ENCODE measurements around the gene ZNF264. TPM values are rescaled to one million over a fixed set of nuclear protein-coding genes. Genes with fewer than 3 reads are reported as not detected.

The ZNF264 gene
- total and polyA plus RNA-seq, 2 donors (not counting 1 experiment from before 2014, with no cell fraction given): 12.1 to 72.4 TPM

GRCh38 chr19:57262044-57262443 lies 70.7 kb downstream of the ZNF264 start:
- Histone ChIP-seq H4K20me1 (ENCODE audit: control insufficient read depth, insufficient read depth, low read length, poor library complexity, severe bottlenecking) (no peaks in the 10 kb centered on the region), H3K4me1 (ENCODE audit: control insufficient read depth in 2 of 2, insufficient read depth in 2 of 2, low read length in 2 of 2) (no peaks in the 10 kb centered on the region), H3K36me3 (replicated peaks in 1 of 2; ENCODE audit: control extremely low read depth in 1 of 2, control insufficient read depth in 1 of 2, extremely low read depth in 1 of 2, insufficient read depth in 2 of 2, low read length in 1 of 2) (peaks cover 0 to 5% of the 10 kb centered on the region in 2 experiments), H3K27ac (ENCODE audit: low read length in 2 of 2) (no peak overlapping the region), H3K4me3 (ENCODE audit: control extremely low read depth in 1 of 5, extremely low read depth in 1 of 5, insufficient read depth in 1 of 5, low read depth in 2 of 5, low read length in 4 of 5) (no peak overlapping the region), H3K4me2 (replicated peaks; ENCODE audit: low read depth, low read length, poor library complexity, severe bottlenecking) (no peak overlapping the region), H3K9ac (ENCODE audit: low read length) (no peak overlapping the region), H3K79me2 (ENCODE audit: control insufficient read depth, insufficient read depth, low read length) (peaks cover 4% of the 10 kb centered on the region), H3K27me3 (replicated peaks in 1 of 4; ENCODE audit: control extremely low read depth in 1 of 4, control insufficient read depth in 3 of 4, insufficient read depth in 4 of 4, low read length in 3 of 4) (no peaks in the 10 kb centered on the region), H2AFZ (ENCODE audit: insufficient read depth, low read depth, low read length, poor library complexity, severe bottlenecking) (no peak overlapping the region), H3K9me3 (ENCODE audit: control extremely low read depth in 1 of 3, control insufficient read depth in 2 of 3, insufficient read depth in 1 of 3, low read length in 2 of 3) (no peaks in the 10 kb centered on the region)
- H3K27me3 Mint-ChIP-seq: no peaks in the 10 kb centered on the region
- H3K4me3 Mint-ChIP-seq: no peak overlapping the region
- no peak overlapping the region for H3K27ac Mint-ChIP-seq
- ATAC-seq (ENCODE audit: low read depth) (no peak), DNase-seq (no peak)
- H3K4me1 Mint-ChIP-seq: peaks cover 4% of the 10 kb centered on the region
- CTCF ChIA-PET: no interaction called here
- intact Hi-C loops (cut with micrococcal nuclease): no loop called here
- peaks cover 2% of the 10 kb centered on the region for H3K9me3 Mint-ChIP-seq (ENCODE audit: insufficient read depth)
- TF ChIP-seq CTCF (IDR thresholded peaks at IDR 0.05) (no peak), EZH2 (IDR thresholded peaks at IDR 0.05; ENCODE audit: borderline replicate concordance, insufficient read depth, low read depth, low read length, poor library complexity, severe bottlenecking) (no peak)
- 100% methylated on average over 2 of the region's 3 CpGs for WGBS (ENCODE audit: insufficient coverage)
- POLR2A ChIA-PET: no interaction called here

- no peaks in the 10 kb centered on the region for H3K9me3 ChIP-seq (ENCODE audit: control extremely low read depth in 1 of 3, control insufficient read depth in 2 of 3, insufficient read depth in 1 of 3, low read length in 2 of 3)
- peaks cover 2% of the 10 kb centered on the region for H3K9me3 Mint-ChIP-seq (ENCODE audit: insufficient read depth)
- no peak overlapping the region for H3K27ac ChIP-seq (ENCODE audit: low read length in 2 of 2)
- TF ChIP-seq CTCF (IDR thresholded peaks at IDR 0.05) (no peak), EZH2 (IDR thresholded peaks at IDR 0.05; ENCODE audit: borderline replicate concordance, insufficient read depth, low read depth, low read length, poor library complexity, severe bottlenecking) (no peak)
- 100% methylated on average over 1 of the region's 1 CpG for WGBS (ENCODE audit: insufficient coverage)
- POLR2A ChIA-PET: no interaction called here
- no peak overlapping the region for H3K4me3 ChIP-seq (ENCODE audit: control extremely low read depth in 1 of 5, extremely low read depth in 1 of 5, insufficient read depth in 1 of 5, low read depth in 2 of 5, low read length in 4 of 5)
- DNase-seq (no peak), ATAC-seq (ENCODE audit: low read depth) (no peak)
- no peaks in the 10 kb centered on the region for H4K20me1 ChIP-seq (ENCODE audit: control insufficient read depth, insufficient read depth, low read length, poor library complexity, severe bottlenecking)
- CTCF ChIA-PET: no interaction called here
- H3K4me1 Mint-ChIP-seq: peaks cover 7% of the 10 kb centered on the region
- H3K27ac Mint-ChIP-seq: no peak overlapping the region
- no peak overlapping the region for H3K4me2 ChIP-seq (replicated peaks; ENCODE audit: low read depth, low read length, poor library complexity, severe bottlenecking)
- H3K79me2 ChIP-seq (ENCODE audit: control insufficient read depth, insufficient read depth, low read length): peaks cover 4% of the 10 kb centered on the region
- H3K27me3 ChIP-seq (replicated peaks in 1 of 4; ENCODE audit: control extremely low read depth in 1 of 4, control insufficient read depth in 3 of 4, insufficient read depth in 4 of 4, low read length in 3 of 4): no peaks in the 10 kb centered on the region
- no peaks in the 10 kb centered on the region for H3K4me1 ChIP-seq (ENCODE audit: control insufficient read depth in 2 of 2, insufficient read depth in 2 of 2, low read length in 2 of 2)
- no peak overlapping the region for H3K4me3 Mint-ChIP-seq
- H3K9ac ChIP-seq (ENCODE audit: low read length): no peak overlapping the region
- H2AFZ ChIP-seq (ENCODE audit: insufficient read depth, low read depth, low read length, poor library complexity, severe bottlenecking): no peak overlapping the region
- peaks cover 0 to 5% of the 10 kb centered on the region in 2 experiments for H3K36me3 ChIP-seq (replicated peaks in 1 of 2; ENCODE audit: control extremely low read depth in 1 of 2, control insufficient read depth in 1 of 2, extremely low read depth in 1 of 2, insufficient read depth in 2 of 2, low read length in 1 of 2)
- intact Hi-C loops (cut with micrococcal nuclease): no loop called here
- no peaks in the 10 kb centered on the region for H3K27me3 Mint-ChIP-seq
Measured at GRCh38 chr19:57263244-57263741, 72.0 kb downstream of the ZNF264 start.

Measured in B cell (primary cell).